Adrenal gland (tissue), 12 donors: ENCODE data around the gene BCL2. TPM values are rescaled to one million over a fixed set of nuclear protein-coding genes. Genes with fewer than 3 reads are reported as not detected.

Source experiments
- DNase-seq, 7 donors: peaks; one replicate each; pipeline ENCODE4 v3.0.0-alpha.2; 2019 to 2020
- H3K27ac ChIP-seq, 5 donors: fragments of 200-600 bp; sonication (generic) in 4 of 5; 1 replicate in 3 of 5; 2 replicates in 2 of 5; pipeline versions ENCODE4 v1.5.1 to v1.8.0; 2016 to 2020; ENCODE audit warnings: mild to moderate bottlenecking in 1 of 5
- H3K27me3 ChIP-seq: fragments of 200-600 bp; 2 replicates; pipeline ENCODE4 v1.8.0; 2021
- H3K36me3 ChIP-seq, 2 donors: fragments of 200-600 bp; replicated peaks in 1 of 2; 1 replicate in 1 of 2; 2 replicates in 1 of 2; pipeline versions ENCODE4 v1.5.1 to v1.8.0; 2018 to 2022
- H3K4me1 ChIP-seq, 2 donors: fragments of 200-600 bp; replicated peaks in 1 of 2; 1 replicate in 1 of 2; 2 replicates in 1 of 2; pipeline versions ENCODE4 v1.5.1 to v1.8.0; 2018 to 2021
- H3K4me3 ChIP-seq, 4 donors: fragments of 200-600 bp; sonication (generic) in 3 of 4; one replicate each; pipeline ENCODE4 v1.5.1; 2016 to 2018
- H3K9me3 ChIP-seq, 3 donors: fragments of 200-600 bp; sonication (generic) in 1 of 3; replicated peaks in 1 of 3; 1 replicate in 2 of 3; 2 replicates in 1 of 3; pipeline versions ENCODE4 v1.5.1 to v1.8.0; 2016 to 2021
- POLR2A ChIP-seq, 2 donors: fragments of 450-650 bp; IDR thresholded peaks; one replicate each; pipeline ENCODE4 v1.6.1; 2017; ENCODE audit warnings: antibody characterized with exemption in 2 of 2, mild to moderate bottlenecking in 2 of 2, moderate library complexity in 1 of 2
- WGBS, 4 donors: extraction: QIAGEN DNeasy Blood & Tissue Kit in 2 of 4; methylation state at CpG; one replicate each; pipeline versions ENCODE4 v1.1.5 to v1.1.7; 2013 to 2017; 5-methylcytosine and 5-hydroxymethylcytosine counted together
- intact Hi-C, 2 donors: fragments of 100-400 bp; cut with DNase I; formaldehyde crosslinking; loops; one replicate each; pipeline versions ENCODE4 v1.14.1 to v1.15.0; 2022 to 2023
- polyA plus RNA-seq, 3 donors: library from polyadenylated mRNA; stranded (reverse); fragments of 200-250 nt in 2 of 3; fragments of 350-450 nt in 1 of 3; fragmentation: Illumina TruSeq in 1 of 3; extraction: RNeasy Lipid Tissue Mini Kit (QIAGEN cat#74804) in 1 of 3; gene quantifications; one replicate each; pipeline ENCODE4 v1.2.3, GENCODE V29; 2013 to 2014
- total RNA-seq, 9 donors: library from RNA; depleted of rRNA in 4 of 9; stranded (reverse); fragments of >200 nt in 4 of 9; fragments of 120-200 nt in 1 of 9; fragmentation: NEBNext Ultra II Directional in 1 of 9; extraction: Animal tissue kit (Norgen Biotek cat#: 25700) in 1 of 9; gene quantifications; one replicate each; pipeline versions ENCODE4 v1.1.0 to v1.2.4, GENCODE V29; 2013 to 2023
- TF ChIP-seq, protein P1 (sequence below), 6 experiments: fragments of 450-650 bp in 4 of 6; fragments of 200-600 bp in 2 of 6; sonication (generic) in 1 of 6; IDR thresholded peaks; 1 replicate in 5 of 6; 2 replicates in 1 of 6; pipeline versions ENCODE4 v1.5.1 to v1.8.0; 2016 to 2021; ENCODE audit warnings: antibody characterized with exemption in 6 of 6, mild to moderate bottlenecking in 2 of 6, moderate library complexity in 1 of 6
- donor health status: healthy with polysubstance abuse.
- donor health status: Bipolar disorder and iron deficiency.
- donor health status: DM: yes; HTN: yes; CAD: no.
- donor health status: DM: no; HTN: no; CAD: no.
- donor health status: DM: no; HTN: no; CAD: no.
- donor health status: DM: yes; HTN: yes; CAD: no.

Gene BCL2
- total and polyA plus RNA-seq, 12 donors = 0.85 to 7.7 (median 3.4) TPM

DNA sequence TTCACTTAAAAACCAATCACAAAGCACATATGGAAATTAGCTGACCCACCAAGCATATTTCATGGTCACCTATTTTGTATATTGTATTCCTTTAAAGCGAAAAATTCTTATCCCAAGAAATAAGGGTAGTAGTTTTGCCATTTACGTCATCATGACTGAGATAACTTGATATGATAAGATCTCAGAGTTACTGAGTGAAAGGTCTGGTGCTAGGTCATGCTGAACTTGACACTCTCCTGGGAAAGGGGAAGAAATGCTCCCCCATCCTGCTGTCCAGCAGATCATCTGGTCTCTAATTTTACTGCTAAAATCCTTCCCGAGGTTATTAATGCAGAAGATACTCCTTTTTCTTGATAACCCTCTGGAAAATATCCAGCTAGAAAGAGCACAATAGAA lies 78.3 kb downstream of the BCL2 start:
- intact Hi-C loops = loop anchor here in 1 of 2 donors (10.0 kb wide), 1 partner anchor 63 kb away; no protein-coding TSS in a partner anchor
- no peak overlapping the region for H3K4me3 ChIP-seq
- no peaks in the 10 kb centered on the region for H3K36me3 ChIP-seq
- peak overlapping the region in 1 of 5 donors; percentile 47 for H3K27ac ChIP-seq
- H3K4me1 ChIP-seq = peaks cover 0 to 12% of the 10 kb centered on the region in 2 donors
- H3K9me3 ChIP-seq = no peaks in the 10 kb centered on the region
- 59 to 70% (median 62%) methylated on average over 3 of the region's 3 CpGs for WGBS, 4 donors
- no peak for DNase-seq
- no peak for TF ChIP-seq POLR2A (IDR thresholded peaks at IDR 0.05)
- TF ChIP-seq, protein P1, sequence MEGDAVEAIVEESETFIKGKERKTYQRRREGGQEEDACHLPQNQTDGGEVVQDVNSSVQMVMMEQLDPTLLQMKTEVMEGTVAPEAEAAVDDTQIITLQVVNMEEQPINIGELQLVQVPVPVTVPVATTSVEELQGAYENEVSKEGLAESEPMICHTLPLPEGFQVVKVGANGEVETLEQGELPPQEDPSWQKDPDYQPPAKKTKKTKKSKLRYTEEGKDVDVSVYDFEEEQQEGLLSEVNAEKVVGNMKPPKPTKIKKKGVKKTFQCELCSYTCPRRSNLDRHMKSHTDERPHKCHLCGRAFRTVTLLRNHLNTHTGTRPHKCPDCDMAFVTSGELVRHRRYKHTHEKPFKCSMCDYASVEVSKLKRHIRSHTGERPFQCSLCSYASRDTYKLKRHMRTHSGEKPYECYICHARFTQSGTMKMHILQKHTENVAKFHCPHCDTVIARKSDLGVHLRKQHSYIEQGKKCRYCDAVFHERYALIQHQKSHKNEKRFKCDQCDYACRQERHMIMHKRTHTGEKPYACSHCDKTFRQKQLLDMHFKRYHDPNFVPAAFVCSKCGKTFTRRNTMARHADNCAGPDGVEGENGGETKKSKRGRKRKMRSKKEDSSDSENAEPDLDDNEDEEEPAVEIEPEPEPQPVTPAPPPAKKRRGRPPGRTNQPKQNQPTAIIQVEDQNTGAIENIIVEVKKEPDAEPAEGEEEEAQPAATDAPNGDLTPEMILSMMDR (IDR thresholded peaks at IDR 0.05) = no peak
- H3K27me3 ChIP-seq = no peaks in the 10 kb centered on the region

DNA sequence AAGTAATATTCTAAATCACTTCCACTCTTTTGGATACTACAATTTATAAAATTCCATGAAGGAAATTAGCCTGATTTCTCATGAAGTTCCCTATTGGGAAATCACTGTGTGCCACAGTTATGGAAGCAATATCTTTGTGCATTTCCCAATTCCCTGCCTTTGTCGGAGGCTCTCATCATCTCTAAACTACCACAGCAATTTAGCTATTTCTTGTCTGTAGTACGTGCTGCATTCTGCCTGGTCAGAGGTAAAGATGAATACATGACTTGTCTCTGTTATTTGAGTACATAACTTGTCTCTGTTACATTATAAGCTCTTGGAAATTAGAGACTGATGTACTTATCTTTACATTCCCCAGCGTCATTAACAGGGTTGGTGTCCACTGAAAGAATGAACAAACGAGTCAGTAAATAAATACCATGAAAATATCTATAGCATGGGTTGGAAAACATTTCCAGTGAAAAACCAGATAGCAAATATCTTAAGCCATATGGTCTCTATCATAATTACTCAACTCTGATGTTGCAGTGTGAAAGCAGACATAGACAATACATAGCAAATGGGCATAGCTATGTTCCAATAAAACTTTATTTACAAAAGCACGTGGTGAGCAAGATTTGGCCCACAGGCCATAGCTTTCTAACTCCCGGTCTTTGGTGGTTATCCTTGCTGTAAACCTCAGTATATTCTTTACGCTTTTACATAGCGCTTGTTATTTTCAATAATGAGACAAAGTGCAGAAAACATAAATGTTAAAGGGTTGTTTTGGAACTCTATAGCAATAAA lies 78.8 kb downstream of the BCL2 start:
- Histone ChIP-seq H3K4me1 (peaks cover 0 to 12% of the 10 kb centered on the region in 2 donors), H3K27me3 (no peaks in the 10 kb centered on the region), H3K27ac (peak overlapping the region in 1 of 5 donors; percentile 47), H3K36me3 (no peaks in the 10 kb centered on the region), H3K9me3 (no peaks in the 10 kb centered on the region), H3K4me3 (no peak overlapping the region)
- DNase-seq = no peak
- intact Hi-C loops = loop anchor here in 1 of 2 donors (10.0 kb wide), 1 partner anchor 64 kb away; no protein-coding TSS in a partner anchor
- 71 to 82% (median 79%) methylated on average over 8 of the region's 8 CpGs for WGBS, 4 donors
- TF ChIP-seq, protein P1 (IDR thresholded peaks at IDR 0.05) = no peak
- TF ChIP-seq POLR2A (IDR thresholded peaks at IDR 0.05) = no peak

GRCh38 chr18:63238693-63239075 lies 80.9 kb downstream of the BCL2 start:
- intact Hi-C loops = no loop called here
- no peaks in the 10 kb centered on the region for H3K36me3 ChIP-seq
- H3K9me3 ChIP-seq = no peaks in the 10 kb centered on the region
- H3K4me1 ChIP-seq = peaks cover 0 to 16% of the 10 kb centered on the region in 2 donors
- H3K27ac ChIP-seq = peak overlapping the region in 2 of 5 donors; percentile 75
- H3K4me3 ChIP-seq = no peak overlapping the region
- 86 to 92% (median 91%) methylated on average over 9 of the region's 9 CpGs for WGBS, 4 donors
- TF ChIP-seq POLR2A (IDR thresholded peaks at IDR 0.05) = no peak
- TF ChIP-seq, protein P1 (IDR thresholded peaks at IDR 0.05) = no peak
- no peak for DNase-seq
- H3K27me3 ChIP-seq = no peaks in the 10 kb centered on the region

- no peaks in the 10 kb centered on the region for H3K9me3 ChIP-seq
- no peaks in the 10 kb centered on the region for H3K27me3 ChIP-seq
- H3K36me3 ChIP-seq = no peaks in the 10 kb centered on the region
- no peak for TF ChIP-seq POLR2A (IDR thresholded peaks at IDR 0.05)
- TF ChIP-seq, protein P1 (IDR thresholded peaks at IDR 0.05) = no peak
- DNase-seq = peak in 4 of 7 donors; percentile 24 to 39 (median 32)
- intact Hi-C loops = no loop called here
- WGBS, 4 donors = 50 to 60% (median 60%) methylated on average over 13 to 14 of the region's 14 CpGs
- peak overlapping the region in 3 of 5 donors; percentile 65 to 84 (median 75) for H3K27ac ChIP-seq
- peaks cover 0 to 16% of the 10 kb centered on the region in 2 donors for H3K4me1 ChIP-seq
- no peak overlapping the region for H3K4me3 ChIP-seq
Measured at GRCh38 chr18:63237881-63238692, 81.5 kb downstream of the BCL2 start.
